NB4 (cell line): Measurements from ENCODE around the gene SARNP.
A peak's percentile ranks its signal among the peaks of the same experiment; 100 is the strongest.
"Not testable (repeated sequence)": the region's sequence is repeated elsewhere in the genome, so short reads cannot be mapped to it uniquely, and the experiment has no call there.

Source experiments
- DNase-seq: peaks from one replicate; pipeline ENCODE4 v3.0.0; 2010; ENCODE audit warnings: low read depth
- H3K4me3 ChIP-seq: one replicate; pipeline ENCODE4 v1.5.1; 2011; ENCODE audit warnings: mild to moderate bottlenecking, low read depth, low read length, moderate library complexity
- CTCF ChIP-seq: IDR thresholded peaks from one replicate; pipeline ENCODE4 v1.5.1; 2012; ENCODE audit warnings: low read depth, low read length
- MYC ChIP-seq: IDR thresholded peaks from 2 replicates; pipeline ENCODE4 v1.6.1; 2011; ENCODE audit warnings: low read depth, low read length
- POLR2A ChIP-seq: IDR thresholded peaks from 2 replicates; pipeline ENCODE4 v1.6.1; 2011; ENCODE audit warnings: mild to moderate bottlenecking; ENCODE audit not compliant: insufficient read length; ENCODE audit errors: extremely low read depth
- TF ChIP-seq, protein P1 (sequence below): IDR thresholded peaks from 2 replicates; pipeline ENCODE4 v1.6.1; 2011; ENCODE audit warnings: low read depth, low read length

Gene SARNP

GRCh38 chr12:55840581-55841351, 23.2 kb upstream of the SARNP start:
- no peak overlapping the region for H3K4me3 ChIP-seq
- no peak for DNase-seq
- no peak for TF ChIP-seq CTCF
- no peak for TF ChIP-seq POLR2A
- TF ChIP-seq, protein P1, sequence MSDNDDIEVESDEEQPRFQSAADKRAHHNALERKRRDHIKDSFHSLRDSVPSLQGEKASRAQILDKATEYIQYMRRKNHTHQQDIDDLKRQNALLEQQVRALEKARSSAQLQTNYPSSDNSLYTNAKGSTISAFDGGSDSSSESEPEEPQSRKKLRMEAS = no peak
- no peak for TF ChIP-seq MYC

- no peak overlapping the region for H3K4me3 ChIP-seq
- TF ChIP-seq MYC = no peak
- TF ChIP-seq, protein P1 = no peak
- TF ChIP-seq CTCF = no peak
- TF ChIP-seq POLR2A = no peak
- no peak for DNase-seq
These were observed 22.0 kb upstream of the SARNP start for GRCh38 chr12:55839345-55840140.

DNA sequence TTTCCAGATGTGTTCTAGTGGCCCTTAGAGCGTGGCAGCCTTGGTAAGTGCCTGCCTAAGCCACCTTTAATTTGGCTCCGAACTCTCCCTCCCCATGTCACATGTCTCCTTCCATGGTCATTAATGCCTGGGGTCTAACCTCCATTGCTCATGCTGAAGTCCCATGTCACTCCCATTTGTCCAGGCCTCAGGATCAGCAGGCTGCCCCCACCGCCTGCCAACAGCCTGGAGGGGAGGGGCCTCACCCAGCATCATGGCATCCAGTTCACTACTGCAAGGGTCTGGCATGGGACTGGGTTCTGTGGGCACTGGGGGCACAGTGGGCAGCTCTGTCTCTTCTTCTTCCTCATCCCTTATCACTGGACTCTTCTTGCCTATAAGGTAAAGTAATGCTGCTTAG, 20.8 kb upstream of the SARNP start:
- no peak overlapping the region for H3K4me3 ChIP-seq
- no peak for TF ChIP-seq CTCF
- no peak for TF ChIP-seq POLR2A
- TF ChIP-seq, protein P1 = no peak
- no peak for TF ChIP-seq MYC
- DNase-seq = no peak

GRCh38 chr12:55834400-55834799, 16.9 kb upstream of the SARNP start:
- DNase-seq = not testable (repeated sequence)

DNA sequence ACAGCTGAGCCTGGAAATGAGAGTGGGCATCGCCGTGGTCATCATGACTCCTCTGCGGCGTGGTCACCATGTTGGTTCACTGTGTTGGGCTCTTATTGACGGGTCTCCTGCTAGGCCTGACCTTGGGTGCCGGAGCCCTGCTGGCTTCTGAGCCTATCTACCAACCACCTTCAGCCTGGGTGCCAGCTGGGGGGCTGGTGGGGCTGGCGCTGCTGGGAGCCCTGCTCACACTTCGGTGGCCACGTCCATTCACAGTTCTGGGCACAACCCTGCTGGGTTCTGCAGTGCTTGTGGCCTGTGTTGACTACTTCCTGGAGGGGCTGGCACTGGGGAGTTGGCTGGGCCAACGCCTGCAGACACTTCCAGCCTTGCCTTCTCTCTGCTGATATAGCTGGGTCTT, 15.5 kb upstream of the SARNP start:
- TF ChIP-seq, protein P1 = no peak
- no peak for TF ChIP-seq POLR2A
- TF ChIP-seq MYC = no peak
- TF ChIP-seq CTCF = no peak
- H3K4me3 ChIP-seq = no peak overlapping the region
- no peak for DNase-seq

More at GRCh38 chr12:55834400-55834799, 16.9 kb upstream of the SARNP start:
- not testable (repeated sequence) for H3K4me3 ChIP-seq

DNA sequence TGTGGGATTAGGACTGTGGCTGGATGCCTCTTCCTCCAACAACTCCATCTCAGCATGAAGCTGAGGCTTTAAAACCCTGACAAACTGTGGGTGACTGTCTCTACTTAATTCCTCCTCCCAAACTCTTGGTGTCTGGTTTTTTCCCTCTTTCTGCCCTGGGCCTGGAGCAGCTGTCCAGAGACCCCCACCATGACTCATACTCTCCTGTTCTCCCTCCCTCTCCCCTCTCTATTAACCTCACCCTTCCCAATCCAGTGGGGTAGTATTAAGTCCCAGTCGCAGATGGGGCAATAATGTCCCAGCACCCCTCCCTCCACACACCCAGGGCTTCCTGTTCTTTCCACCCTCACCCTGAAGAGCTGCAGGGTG, 13.9 kb upstream of the SARNP start:
- TF ChIP-seq, protein P1 = no peak
- TF ChIP-seq POLR2A (no peak), MYC (no peak), CTCF (no peak)
- H3K4me3 ChIP-seq = peak overlapping the region; percentile 90
- DNase-seq = peak; percentile 39
